AG04449 (cell line): ENCODE results near the gene FXYD7.
"Not testable (repeated sequence)": the region's sequence is repeated elsewhere in the genome, so short reads cannot be mapped to it uniquely, and the experiment has no call there.

Source experiments
- CTCF ChIA-PET: fragments of 350-600 bp; formaldehyde crosslinking; extraction: SDS; loops from one replicate; lab custom pipeline; 2021; ENCODE audit warnings: antibody characterized with exemption; lab: Yijun Ruan, JAX
- POLR2A ChIA-PET: fragments of 400-600, 350-600 bp; formaldehyde crosslinking; extraction: SDS; loops from one replicate; lab custom pipeline; 2020; ENCODE audit warnings: antibody characterized with exemption, inconsistent platforms; lab: Yijun Ruan, JAX
- DNase-seq: peaks from one replicate; pipeline ENCODE4 v3.0.0-alpha.2; 2010; ENCODE audit warnings: low read depth, low spot score
- H3K4me3 ChIP-seq: 2 replicates; pipeline ENCODE4 v1.5.1; 2011; ENCODE audit warnings: low read depth, mild to moderate bottlenecking, control low read depth, low read length
- CTCF ChIP-seq: IDR thresholded peaks from one replicate; pipeline ENCODE4 v1.5.1; 2011; ENCODE audit warnings: mild to moderate bottlenecking, moderate library complexity, low read length, control low read depth, inconsistent platforms; ENCODE audit not compliant: insufficient read depth; ENCODE audit errors: missing control alignments

FXYD7 gene

GRCh38 chr19:35194012-35194984, 51.2 kb downstream of the FXYD7 start:
- CTCF ChIA-PET = interaction anchor here (0.7 to 1.1 kb wide), 2 partner anchors 41 to 210 kb away, joined by 3 to 4 read pairs; no protein-coding TSS in a partner anchor

GRCh38 chr19:35195830-35196229, 52.8 kb downstream of the FXYD7 start:
- ChIA-PET POLR2A (no interaction called here), CTCF (interaction anchor here (1.0 kb wide), 1 partner anchor 17 kb away, joined by 3 read pairs; no protein-coding TSS in a partner anchor)
- no peak overlapping the region for H3K4me3 ChIP-seq
- no peak for TF ChIP-seq CTCF
- no peak for DNase-seq

More at GRCh38 chr19:35194012-35194984, 51.2 kb downstream of the FXYD7 start:
- H3K4me3 ChIP-seq = no peak overlapping the region
- DNase-seq = no peak
- no peak for TF ChIP-seq CTCF
- POLR2A ChIA-PET = interaction anchor here (0.7 kb wide), 1 partner anchor 322 kb away, joined by 4 read pairs; no protein-coding TSS in a partner anchor

- POLR2A ChIA-PET, DNase-seq, CTCF ChIA-PET, H3K4me3 ChIP-seq: not testable (repeated sequence)
Measured at GRCh38 chr19:35196861-35197260, 53.8 kb downstream of the FXYD7 start.

GRCh38 chr19:35199481-35199880, 56.4 kb downstream of the FXYD7 start:
- no peak for TF ChIP-seq CTCF
- CTCF ChIA-PET = interaction anchor here (1.1 to 1.6 kb wide), 2 partner anchors 133 to 155 kb away, joined by 3 read pairs; no protein-coding TSS in a partner anchor
- DNase-seq = no peak
- H3K4me3 ChIP-seq = no peak overlapping the region
- POLR2A ChIA-PET = no interaction called here

GRCh38 chr19:35202722-35203688, 60.0 kb downstream of the FXYD7 start:
- no peak for DNase-seq
- ChIA-PET CTCF (interaction anchor here (1.5 kb wide), 1 partner anchor 136 kb away, joined by 4 read pairs; no protein-coding TSS in a partner anchor), POLR2A (no interaction called here)
- TF ChIP-seq CTCF = no peak
- no peak overlapping the region for H3K4me3 ChIP-seq
